ENCODE measurements around the gene CPEB4.

- no peak for TF ChIP-seq EZH2 (IDR thresholded peaks at IDR 0.05; ENCODE audit: insufficient read depth, poor library complexity, severe bottlenecking)
- TF ChIP-seq EZH2phosphoT487 (IDR thresholded peaks at IDR 0.05; ENCODE audit: insufficient read depth, low read depth): no peak
Measured at GRCh38 chr5:173866243-173866857, 21.8 kb upstream of the CPEB4 start.

Data from GM23248 (cell line).